Measurements from ENCODE around the gene BLVRA. TPM values are rescaled to one million over a fixed set of nuclear protein-coding genes. Genes with fewer than 3 reads are reported as not detected.
"Not testable (repeated sequence)": the region's sequence is repeated elsewhere in the genome, so short reads cannot be mapped to it uniquely, and the experiment has no call there.

BLVRA gene
- total RNA-seq, 2 donors from 2014 or later: 30.2 to 39.7 TPM

GRCh38 chr7:43823941-43824340, 65.5 kb downstream of the BLVRA start:
- Histone ChIP-seq H3K4me1 (replicated peaks) (no peaks in the 10 kb centered on the region), H3K4me3 (no peak overlapping the region), H3K36me3 (no peaks in the 10 kb centered on the region), H3K27me3 (replicated peaks; ENCODE audit: insufficient read depth) (no peaks in the 10 kb centered on the region), H3K9me3 (no peaks in the 10 kb centered on the region), H3K27ac (no peak overlapping the region)
- no peak for TF ChIP-seq POLR2AphosphoS5 (IDR thresholded peaks at IDR 0.05)
- TF ChIP-seq CTCF (IDR thresholded peaks at IDR 0.05): no peak
- no peak for TF ChIP-seq POLR2A (IDR thresholded peaks at IDR 0.05)
- intact Hi-C loops (cut with DNase I): no loop called here
- no peak for DNase-seq (ENCODE audit: low spot score)
- 86% methylated on average over 6 of the region's 6 CpGs for WGBS

GRCh38 chr7:43824513-43824912, 66.0 kb downstream of the BLVRA start:
- H3K9me3 ChIP-seq; H3K4me3 ChIP-seq; DNase-seq (ENCODE audit: low spot score); H3K27me3 ChIP-seq (replicated peaks; ENCODE audit: insufficient read depth); H3K36me3 ChIP-seq; H3K27ac ChIP-seq; H3K4me1 ChIP-seq (replicated peaks); intact Hi-C loops (cut with DNase I): not testable (repeated sequence)
- 71% methylated on average over 12 of the region's 12 CpGs for WGBS

- TF ChIP-seq POLR2AphosphoS5 (IDR thresholded peaks at IDR 0.05): no peak
- no peak for TF ChIP-seq POLR2A (IDR thresholded peaks at IDR 0.05)
- no peak for TF ChIP-seq CTCF (IDR thresholded peaks at IDR 0.05)
- Histone ChIP-seq H3K9me3 (no peaks in the 10 kb centered on the region), H3K27me3 (replicated peaks; ENCODE audit: insufficient read depth) (no peaks in the 10 kb centered on the region), H3K4me3 (no peak overlapping the region), H3K4me1 (replicated peaks) (no peaks in the 10 kb centered on the region), H3K36me3 (no peaks in the 10 kb centered on the region), H3K27ac (no peak overlapping the region)
- DNase-seq (ENCODE audit: low spot score): no peak
- intact Hi-C loops (cut with DNase I): no loop called here
- 19% methylated on average over 1 of the region's 1 CpG for WGBS
Observed at GRCh38 chr7:43824963-43825362, 66.5 kb downstream of the BLVRA start.

- WGBS: 23% methylated on average over 5 of the region's 5 CpGs
- no peaks in the 10 kb centered on the region for H3K4me1 ChIP-seq (replicated peaks)
Observed at GRCh38 chr7:43825391-43825808, 66.9 kb downstream of the BLVRA start.

GRCh38 chr7:43830917-43831316, 72.4 kb downstream of the BLVRA start:
- H3K36me3 ChIP-seq; H3K4me1 ChIP-seq (replicated peaks); H3K27ac ChIP-seq; intact Hi-C loops (cut with DNase I); DNase-seq (ENCODE audit: low spot score); H3K9me3 ChIP-seq; H3K4me3 ChIP-seq; H3K27me3 ChIP-seq (replicated peaks; ENCODE audit: insufficient read depth): not testable (repeated sequence)

More at GRCh38 chr7:43825391-43825808, 66.9 kb downstream of the BLVRA start:
- no peak for TF ChIP-seq POLR2AphosphoS5 (IDR thresholded peaks at IDR 0.05)
- no peak for TF ChIP-seq POLR2A (IDR thresholded peaks at IDR 0.05)
- TF ChIP-seq CTCF (IDR thresholded peaks at IDR 0.05): no peak
- no peaks in the 10 kb centered on the region for H3K9me3 ChIP-seq
- H3K36me3 ChIP-seq: no peaks in the 10 kb centered on the region
- no peak overlapping the region for H3K27ac ChIP-seq
- intact Hi-C loops (cut with DNase I): no loop called here
- H3K27me3 ChIP-seq (replicated peaks; ENCODE audit: insufficient read depth): no peaks in the 10 kb centered on the region
- no peak for DNase-seq (ENCODE audit: low spot score)
- H3K4me3 ChIP-seq: no peak overlapping the region

GRCh38 chr7:43834463-43835251, 76.2 kb downstream of the BLVRA start:
- Histone ChIP-seq H3K36me3 (no peaks in the 10 kb centered on the region), H3K9me3 (no peaks in the 10 kb centered on the region), H3K27me3 (replicated peaks; ENCODE audit: insufficient read depth) (no peaks in the 10 kb centered on the region), H3K4me1 (replicated peaks) (no peaks in the 10 kb centered on the region), H3K4me3 (no peak overlapping the region), H3K27ac (no peak overlapping the region)
- 75% methylated on average over 8 of the region's 8 CpGs for WGBS
- TF ChIP-seq POLR2A (IDR thresholded peaks at IDR 0.05) (no peak), POLR2AphosphoS5 (IDR thresholded peaks at IDR 0.05) (no peak), CTCF (IDR thresholded peaks at IDR 0.05) (no peak)
- intact Hi-C loops (cut with DNase I): loop anchor here (5.0 kb wide), 2 partner anchors 112 to 132 kb away; no protein-coding TSS in a partner anchor
- DNase-seq (ENCODE audit: low spot score): no peak
